ENCODE data around the gene SLC25A4.

DNA sequence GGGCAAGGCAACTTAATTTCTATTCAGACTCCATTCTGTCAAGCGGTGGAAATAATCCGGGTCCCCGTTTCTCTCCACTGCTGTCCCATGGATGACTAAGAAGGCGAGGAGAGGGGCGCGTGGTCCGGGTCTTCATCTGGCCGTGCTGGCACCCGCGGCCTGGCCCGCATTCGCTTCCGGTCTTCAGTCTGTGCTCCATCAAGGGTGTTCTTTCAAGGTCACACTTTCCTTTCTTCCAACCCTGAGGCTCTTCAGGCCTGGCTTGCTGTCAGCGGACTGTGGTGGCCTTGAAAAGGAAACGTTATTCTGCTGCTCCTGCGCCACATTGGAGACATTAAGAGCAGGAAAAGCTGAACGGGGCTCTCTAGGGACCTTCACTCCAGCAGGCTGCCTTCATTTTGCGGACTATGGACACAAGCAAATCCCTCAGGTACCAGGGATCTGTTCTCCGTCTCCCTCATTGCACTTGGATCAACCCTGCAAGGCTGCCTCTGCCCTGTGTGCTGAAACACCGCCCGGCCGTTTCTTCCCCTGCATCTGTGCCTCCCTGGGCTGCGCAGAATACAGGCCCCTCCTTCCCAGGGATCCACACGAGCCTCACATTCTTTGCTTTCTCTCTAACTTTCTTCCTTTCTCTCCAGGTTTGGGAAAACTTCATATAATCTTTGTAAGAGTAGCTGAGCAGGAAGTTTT, 5.7 kb upstream of the SLC25A4 start:
- TF ChIP-seq, protein P1, sequence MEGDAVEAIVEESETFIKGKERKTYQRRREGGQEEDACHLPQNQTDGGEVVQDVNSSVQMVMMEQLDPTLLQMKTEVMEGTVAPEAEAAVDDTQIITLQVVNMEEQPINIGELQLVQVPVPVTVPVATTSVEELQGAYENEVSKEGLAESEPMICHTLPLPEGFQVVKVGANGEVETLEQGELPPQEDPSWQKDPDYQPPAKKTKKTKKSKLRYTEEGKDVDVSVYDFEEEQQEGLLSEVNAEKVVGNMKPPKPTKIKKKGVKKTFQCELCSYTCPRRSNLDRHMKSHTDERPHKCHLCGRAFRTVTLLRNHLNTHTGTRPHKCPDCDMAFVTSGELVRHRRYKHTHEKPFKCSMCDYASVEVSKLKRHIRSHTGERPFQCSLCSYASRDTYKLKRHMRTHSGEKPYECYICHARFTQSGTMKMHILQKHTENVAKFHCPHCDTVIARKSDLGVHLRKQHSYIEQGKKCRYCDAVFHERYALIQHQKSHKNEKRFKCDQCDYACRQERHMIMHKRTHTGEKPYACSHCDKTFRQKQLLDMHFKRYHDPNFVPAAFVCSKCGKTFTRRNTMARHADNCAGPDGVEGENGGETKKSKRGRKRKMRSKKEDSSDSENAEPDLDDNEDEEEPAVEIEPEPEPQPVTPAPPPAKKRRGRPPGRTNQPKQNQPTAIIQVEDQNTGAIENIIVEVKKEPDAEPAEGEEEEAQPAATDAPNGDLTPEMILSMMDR (IDR thresholded peaks at IDR 0.05), result no peak
- no peak for TF ChIP-seq POLR2A (IDR thresholded peaks at IDR 0.05)

Measured in testis (tissue), 2 donors.